Measurements from ENCODE around the gene CENPC. TPM values are rescaled to one million over a fixed set of nuclear protein-coding genes. Genes with fewer than 3 reads are reported as not detected.

CENPC gene, protein sequence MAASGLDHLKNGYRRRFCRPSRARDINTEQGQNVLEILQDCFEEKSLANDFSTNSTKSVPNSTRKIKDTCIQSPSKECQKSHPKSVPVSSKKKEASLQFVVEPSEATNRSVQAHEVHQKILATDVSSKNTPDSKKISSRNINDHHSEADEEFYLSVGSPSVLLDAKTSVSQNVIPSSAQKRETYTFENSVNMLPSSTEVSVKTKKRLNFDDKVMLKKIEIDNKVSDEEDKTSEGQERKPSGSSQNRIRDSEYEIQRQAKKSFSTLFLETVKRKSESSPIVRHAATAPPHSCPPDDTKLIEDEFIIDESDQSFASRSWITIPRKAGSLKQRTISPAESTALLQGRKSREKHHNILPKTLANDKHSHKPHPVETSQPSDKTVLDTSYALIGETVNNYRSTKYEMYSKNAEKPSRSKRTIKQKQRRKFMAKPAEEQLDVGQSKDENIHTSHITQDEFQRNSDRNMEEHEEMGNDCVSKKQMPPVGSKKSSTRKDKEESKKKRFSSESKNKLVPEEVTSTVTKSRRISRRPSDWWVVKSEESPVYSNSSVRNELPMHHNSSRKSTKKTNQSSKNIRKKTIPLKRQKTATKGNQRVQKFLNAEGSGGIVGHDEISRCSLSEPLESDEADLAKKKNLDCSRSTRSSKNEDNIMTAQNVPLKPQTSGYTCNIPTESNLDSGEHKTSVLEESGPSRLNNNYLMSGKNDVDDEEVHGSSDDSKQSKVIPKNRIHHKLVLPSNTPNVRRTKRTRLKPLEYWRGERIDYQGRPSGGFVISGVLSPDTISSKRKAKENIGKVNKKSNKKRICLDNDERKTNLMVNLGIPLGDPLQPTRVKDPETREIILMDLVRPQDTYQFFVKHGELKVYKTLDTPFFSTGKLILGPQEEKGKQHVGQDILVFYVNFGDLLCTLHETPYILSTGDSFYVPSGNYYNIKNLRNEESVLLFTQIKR
- 11.2 and 16.0 TPM in 2 replicates for total RNA-seq (2014; rRNA removed)
- polyA plus RNA-seq (2012) = 2.2 TPM

GRCh38 chr4:67545199-67546003, at the start of gene CENPC:
Gene CENPC (minus strand): TSS chr4:67545503. CDS start chr4:67545355, 148 bp downstream.
- DNase-seq (ENCODE audit: low read depth) = peak; percentile 96

DNA sequence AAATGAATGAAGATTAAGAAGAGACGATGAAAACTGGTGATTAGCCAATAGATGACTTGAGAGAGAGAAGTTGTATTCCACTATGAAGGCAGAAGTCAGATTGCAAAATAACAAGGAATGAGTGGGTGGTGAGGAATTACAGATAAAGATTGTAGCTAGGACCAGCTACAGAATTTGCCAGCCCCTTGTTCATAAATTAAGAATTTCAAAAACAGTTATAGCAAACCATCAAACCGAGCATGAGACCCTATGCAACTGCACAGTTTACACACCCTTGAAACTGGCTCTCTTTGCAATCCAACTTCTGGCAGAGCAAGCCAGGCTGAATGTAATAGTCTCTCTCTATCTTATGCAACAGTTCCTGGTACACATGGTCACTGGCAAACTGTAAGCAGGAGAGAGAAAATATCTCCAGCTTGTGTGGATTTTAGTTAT, 48.5 kb upstream of the CENPC start:
- no peak for DNase-seq (ENCODE audit: low read depth)

GRCh38 chr4:67587156-67587555, 41.9 kb upstream of the CENPC start:
- no peak for DNase-seq (ENCODE audit: low read depth)

DNA sequence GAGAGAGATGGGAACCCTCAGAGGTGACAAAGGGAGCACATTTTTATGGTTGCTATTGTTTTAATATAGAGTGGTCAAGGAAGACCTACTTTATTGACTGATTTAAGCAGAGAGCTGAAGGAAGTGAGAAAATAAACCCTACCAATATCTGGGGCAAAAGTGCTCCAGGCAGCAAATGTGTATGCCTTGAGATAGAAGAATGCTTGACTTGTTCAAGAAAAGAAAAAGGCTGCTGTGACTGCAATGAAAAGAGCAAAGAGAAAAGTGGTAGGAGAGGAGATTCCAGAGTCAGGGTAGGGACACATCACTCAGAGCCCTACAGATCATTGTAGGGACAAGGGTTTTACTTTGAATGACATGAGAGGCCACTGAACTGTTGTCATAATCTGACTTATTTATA, 39.2 kb upstream of the CENPC start:
- no peak for DNase-seq (ENCODE audit: low read depth)

- DNase-seq (ENCODE audit: low read depth) = no peak
These were observed 36.6 kb upstream of the CENPC start for GRCh38 chr4:67581913-67582312.

- DNase-seq (ENCODE audit: low read depth) = no peak
These were observed 36.0 kb upstream of the CENPC start for GRCh38 chr4:67581208-67581857.

- no peak for DNase-seq (ENCODE audit: low read depth)
These were observed 35.3 kb upstream of the CENPC start for GRCh38 chr4:67580577-67580976.

GRCh38 chr4:67576538-67576937, 31.2 kb upstream of the CENPC start:
- DNase-seq (ENCODE audit: low read depth) = no peak

GRCh38 chr4:67576059-67576466, 30.8 kb upstream of the CENPC start:
- DNase-seq (ENCODE audit: low read depth) = no peak

DNA sequence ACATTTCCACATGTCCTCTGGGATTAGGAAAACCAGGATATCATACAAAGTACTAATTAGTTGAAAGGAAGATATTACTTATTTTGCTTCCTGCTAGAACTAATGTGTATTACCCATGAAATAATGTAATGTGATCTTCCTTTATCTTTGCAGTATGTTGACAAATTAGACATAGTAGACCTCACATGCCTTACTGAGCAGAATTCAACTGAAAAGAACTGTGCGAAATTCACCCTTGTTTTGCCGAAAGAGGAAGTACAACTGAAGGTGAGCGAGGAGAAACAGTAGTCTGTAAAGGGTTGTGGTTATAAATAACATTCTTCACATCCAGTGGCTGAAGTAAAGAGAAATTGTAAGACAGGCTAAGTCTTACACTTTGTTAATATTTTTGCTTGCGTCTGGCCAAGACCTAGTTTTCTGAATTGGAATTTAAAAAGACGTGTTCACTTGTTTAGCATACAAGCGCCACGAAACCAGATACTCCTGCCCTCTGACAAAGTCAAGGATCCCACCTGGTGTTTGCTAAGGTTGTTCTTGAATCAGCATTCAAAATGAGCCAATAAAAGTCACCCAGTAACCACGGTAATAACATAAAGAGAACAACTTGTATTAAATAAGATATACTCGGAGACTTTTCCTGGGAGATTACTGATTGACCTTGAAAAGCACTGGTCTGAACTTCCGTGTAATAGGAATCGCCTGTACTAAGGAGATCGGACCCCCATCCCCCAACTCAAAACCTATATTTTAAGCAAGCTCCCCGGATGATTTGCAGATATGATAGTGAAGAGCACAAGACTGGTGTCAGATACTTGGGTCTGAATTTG, 30.1 kb upstream of the CENPC start:
- DNase-seq (ENCODE audit: low read depth) = peak; percentile 14

GRCh38 chr4:67573193-67573592, 27.9 kb upstream of the CENPC start:
- DNase-seq (ENCODE audit: low read depth) = no peak

DNA sequence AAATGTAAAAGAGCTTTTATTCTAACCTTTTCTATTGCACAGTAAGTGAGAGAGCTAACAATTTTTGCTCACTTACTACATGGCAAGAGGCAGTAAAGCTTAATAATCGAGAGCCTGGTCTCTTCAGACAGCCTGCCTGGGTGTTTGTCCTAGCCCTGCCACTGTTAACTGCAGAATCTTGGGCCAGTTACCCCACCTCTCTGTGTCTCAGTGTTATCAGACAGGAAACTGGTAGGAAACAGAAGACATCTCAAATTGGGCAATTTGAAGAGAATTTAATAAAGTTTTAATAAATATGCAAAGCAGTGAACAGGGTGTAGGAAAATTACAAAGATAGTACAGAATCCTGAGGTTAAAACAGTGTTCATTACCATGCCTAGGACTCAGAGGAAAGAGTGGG, 26.7 kb upstream of the CENPC start:
- no peak for DNase-seq (ENCODE audit: low read depth)

DNA sequence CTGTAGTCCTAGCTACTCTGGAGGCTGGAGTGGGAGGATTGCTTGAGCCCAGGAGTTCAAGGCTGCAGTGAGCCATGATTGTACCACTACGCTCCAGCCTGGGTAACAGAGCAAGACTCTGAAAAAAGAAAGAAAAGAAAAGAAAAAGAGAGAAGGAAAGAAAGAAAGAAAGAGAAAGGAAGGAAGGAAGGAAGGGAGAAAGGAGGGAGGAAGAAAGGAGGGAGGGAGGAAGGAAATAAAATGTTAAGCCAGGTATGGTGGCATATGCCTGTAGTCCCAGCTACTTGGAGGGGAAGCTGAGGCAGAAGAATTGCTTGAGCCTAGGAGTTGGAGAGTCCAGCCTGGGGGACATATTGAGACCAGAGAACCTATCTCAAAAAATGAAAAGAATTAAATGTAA, 25.2 kb upstream of the CENPC start:
- no peak for DNase-seq (ENCODE audit: low read depth)

DNA sequence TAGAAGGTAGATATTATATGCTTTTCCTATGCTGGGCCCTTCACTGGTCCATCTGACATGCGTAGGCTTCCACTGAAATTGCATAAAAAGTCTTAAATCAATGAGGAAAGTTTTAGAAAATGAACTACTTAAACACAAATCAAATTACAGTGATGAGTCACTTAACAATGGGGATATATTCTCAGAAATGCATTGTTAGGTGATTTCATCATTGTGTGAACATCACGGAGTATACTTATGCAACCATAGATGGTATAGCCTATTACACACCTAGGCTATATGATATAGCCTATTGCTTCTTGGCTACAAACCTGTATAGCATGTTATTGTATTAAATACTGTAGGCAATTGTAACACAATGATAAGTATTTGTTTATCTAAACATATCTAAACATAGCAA, 23.5 kb upstream of the CENPC start:
- no peak for DNase-seq (ENCODE audit: low read depth)

DNA sequence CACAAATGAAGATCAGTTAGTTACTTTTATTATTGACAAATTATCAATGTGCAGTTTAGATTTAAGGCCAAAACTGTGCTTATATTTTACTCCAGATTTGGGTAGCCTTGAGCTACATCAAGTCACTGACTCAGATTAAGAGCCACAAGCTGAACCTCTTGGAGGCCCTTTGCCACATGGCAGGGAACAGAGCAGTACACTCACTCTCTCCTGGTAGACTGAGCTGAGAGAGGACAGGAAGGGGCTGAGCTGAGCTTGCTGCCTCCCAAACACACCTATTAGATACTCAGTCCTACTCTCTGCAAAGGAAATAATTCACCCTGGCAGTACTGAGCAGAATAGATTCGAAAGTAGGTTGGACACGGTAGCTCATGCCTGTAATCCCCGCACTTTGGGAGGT, 21.0 kb upstream of the CENPC start:
- no peak for DNase-seq (ENCODE audit: low read depth)

- no peak for DNase-seq (ENCODE audit: low read depth)
These were observed 20.0 kb upstream of the CENPC start for GRCh38 chr4:67565284-67565683.

DNA sequence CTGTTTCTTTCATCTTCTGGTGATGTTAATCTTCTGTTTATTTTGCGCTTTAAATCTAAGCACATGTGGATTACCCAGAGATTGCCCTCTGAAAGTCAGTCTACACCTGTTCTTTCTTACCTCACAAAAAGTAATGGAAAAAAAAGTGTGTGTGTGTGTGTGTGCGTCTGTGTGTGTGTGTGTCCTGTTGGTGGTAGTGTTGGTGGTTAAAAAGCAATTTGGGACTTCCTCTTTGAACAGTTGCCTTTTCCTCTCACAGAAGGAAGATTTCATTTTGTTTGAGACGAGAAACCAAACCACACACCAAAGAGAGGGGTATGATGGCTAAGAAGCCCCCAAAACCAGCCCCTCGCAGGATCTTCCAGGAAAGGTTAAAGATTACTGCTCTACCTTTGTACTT, 13.2 kb upstream of the CENPC start, which contains the start of gene STAP1:
TSS of gene STAP1 (plus strand) at position 235 of the 400 bp plus-strand sequence. CDS start at position 318, 83 bp downstream.
- DNase-seq (ENCODE audit: low read depth) = peak; percentile 12

DNA sequence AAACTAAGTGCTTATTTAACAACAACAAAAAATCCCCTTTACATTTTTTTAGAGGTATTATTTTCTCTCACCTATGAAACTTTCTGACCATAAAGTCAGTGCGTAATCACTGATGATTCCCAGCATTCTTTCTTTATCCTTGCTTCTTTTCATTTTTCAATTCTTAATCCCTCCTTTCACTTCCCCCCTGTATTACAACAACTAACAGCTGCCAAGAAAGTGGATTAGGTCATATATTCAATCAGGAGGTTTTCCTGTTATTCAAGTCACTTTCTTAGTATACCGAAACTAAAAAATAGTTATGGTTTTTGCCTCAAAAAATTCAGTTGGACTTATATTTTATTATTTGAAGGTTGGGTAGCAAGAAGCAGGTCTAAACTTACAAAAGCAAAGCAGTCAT, 11.1 kb upstream of the CENPC start:
- no peak for DNase-seq (ENCODE audit: low read depth)

DNA sequence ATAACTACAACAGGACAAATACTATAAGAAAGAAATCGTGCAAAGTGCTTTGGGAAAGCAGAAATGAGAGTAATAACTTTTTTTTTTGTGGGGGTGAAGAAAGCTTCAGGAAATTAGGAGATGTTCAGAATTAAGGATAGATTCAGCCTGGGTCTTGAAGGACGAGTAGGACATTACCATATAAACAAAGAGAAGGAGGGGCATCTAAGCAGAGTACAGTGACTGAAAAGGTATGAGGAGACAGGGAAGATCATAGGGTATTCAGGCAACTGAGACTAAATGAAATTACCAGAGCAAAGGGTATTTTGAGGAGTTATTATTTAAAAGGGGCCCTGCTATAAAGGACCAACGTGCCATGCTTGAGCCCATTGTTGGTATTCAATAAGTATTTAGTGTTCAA, 10.1 kb upstream of the CENPC start:
- DNase-seq (ENCODE audit: low read depth) = no peak

DNA sequence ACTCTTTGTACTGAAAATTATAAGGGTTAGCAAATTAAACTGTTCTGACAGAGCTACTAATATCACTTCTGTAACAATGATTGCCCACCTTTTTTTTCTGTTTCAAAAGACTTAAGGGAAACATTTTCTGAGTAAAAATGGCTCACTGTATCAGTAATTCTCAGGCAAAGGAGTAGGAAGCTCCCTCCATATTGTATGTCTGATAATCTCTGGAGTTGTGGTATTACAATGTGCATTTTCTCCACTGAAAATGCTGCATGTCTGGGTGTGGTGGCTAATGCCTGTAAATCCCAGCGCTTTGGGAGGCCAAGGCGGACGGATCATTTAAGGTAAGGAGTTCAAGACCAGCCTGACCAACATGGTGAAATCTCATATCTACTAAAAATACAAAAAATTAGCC, 8.8 kb upstream of the CENPC start:
- no peak for DNase-seq (ENCODE audit: low read depth)

Measured in LHCN-M2 (cell line).